HEK293T (cell line): Measurements from ENCODE around the gene HDAC6.

ENCODE experiments used
- CTCF ChIA-PET: fragments of 350-600 bp; formaldehyde crosslinking; extraction: SDS; loops from one replicate; lab custom pipeline; 2021; ENCODE audit warnings: antibody characterized with exemption, inconsistent platforms; lab: Yijun Ruan, JAX
- POLR2A ChIA-PET: fragments of 350-600 bp; formaldehyde crosslinking; extraction: SDS; loops from one replicate; lab custom pipeline; 2020; ENCODE audit warnings: antibody characterized with exemption, inconsistent platforms; lab: Yijun Ruan, JAX
- DNase-seq: peaks from one replicate; pipeline ENCODE4 v3.0.0; 2012; ENCODE audit warnings: mixed read lengths; ENCODE audit errors: extremely low spot score
- ARNT ChIP-seq: fragments of 450-650 bp; IDR thresholded peaks from 2 replicates; pipeline ENCODE4 v1.6.1; 2017; ENCODE audit warnings: mild to moderate bottlenecking
- BHLHE40 ChIP-seq: fragments of 450-650 bp; IDR thresholded peaks from 2 replicates; pipeline ENCODE4 v1.6.1; 2016; ENCODE audit warnings: mild to moderate bottlenecking, moderate library complexity, borderline replicate concordance
- CTBP1 ChIP-seq: fragments of 450-650 bp; IDR thresholded peaks from 2 replicates; pipeline ENCODE4 v1.6.1; 2016; ENCODE audit warnings: borderline replicate concordance
- ELF4 ChIP-seq: fragments of 450-650 bp; IDR thresholded peaks from 2 replicates; pipeline ENCODE4 v1.6.1; 2017; ENCODE audit warnings: antibody characterized with exemption
- FOXA1 ChIP-seq: fragments of 450-650 bp; IDR thresholded peaks from 2 replicates; pipeline ENCODE4 v1.6.1; 2016; ENCODE audit warnings: mild to moderate bottlenecking
- FOXK2 ChIP-seq: fragments of 450-650 bp; IDR thresholded peaks from 2 replicates; pipeline ENCODE4 v1.6.1; 2016; ENCODE audit warnings: mild to moderate bottlenecking
- FOXM1 ChIP-seq: fragments of 450-650 bp; IDR thresholded peaks from 2 replicates; pipeline ENCODE4 v1.6.1; 2017; ENCODE audit warnings: mild to moderate bottlenecking, borderline replicate concordance
- HDGF ChIP-seq: fragments of 450-650 bp; IDR thresholded peaks from 2 replicates; pipeline ENCODE4 v1.6.1; 2017; ENCODE audit warnings: antibody characterized with exemption, borderline replicate concordance
- L3MBTL2 ChIP-seq: fragments of 450-650 bp; conservative IDR thresholded peaks from 2 replicates; pipeline ENCODE4 v1.6.1; 2016; ENCODE audit warnings: mild to moderate bottlenecking
- LEF1 ChIP-seq: fragments of 450-650 bp; IDR thresholded peaks from 2 replicates; pipeline ENCODE4 v1.6.1; 2017; ENCODE audit warnings: mild to moderate bottlenecking, borderline replicate concordance
- NFRKB ChIP-seq: fragments of 450-650 bp; IDR thresholded peaks from 2 replicates; pipeline ENCODE4 v1.6.1; 2016; ENCODE audit warnings: mild to moderate bottlenecking, moderate library complexity
- SP1 ChIP-seq: fragments of 450-650 bp; IDR thresholded peaks from 2 replicates; pipeline ENCODE4 v1.6.1; 2017
- SUZ12 ChIP-seq: fragments of 450-650 bp; IDR thresholded peaks from 2 replicates; pipeline ENCODE4 v1.6.1; 2016; ENCODE audit warnings: mild to moderate bottlenecking
- TARDBP ChIP-seq: fragments of 450-650 bp; IDR thresholded peaks from 2 replicates; pipeline ENCODE4 v1.6.1; 2016
- ZNF384 ChIP-seq: fragments of 450-650 bp; IDR thresholded peaks from 2 replicates; pipeline ENCODE4 v1.6.1; 2016
- TF ChIP-seq, protein P1 (sequence below): fragments of 450-650 bp; IDR thresholded peaks from 2 replicates; pipeline ENCODE4 v1.6.1; 2016

The HDAC6 gene

DNA sequence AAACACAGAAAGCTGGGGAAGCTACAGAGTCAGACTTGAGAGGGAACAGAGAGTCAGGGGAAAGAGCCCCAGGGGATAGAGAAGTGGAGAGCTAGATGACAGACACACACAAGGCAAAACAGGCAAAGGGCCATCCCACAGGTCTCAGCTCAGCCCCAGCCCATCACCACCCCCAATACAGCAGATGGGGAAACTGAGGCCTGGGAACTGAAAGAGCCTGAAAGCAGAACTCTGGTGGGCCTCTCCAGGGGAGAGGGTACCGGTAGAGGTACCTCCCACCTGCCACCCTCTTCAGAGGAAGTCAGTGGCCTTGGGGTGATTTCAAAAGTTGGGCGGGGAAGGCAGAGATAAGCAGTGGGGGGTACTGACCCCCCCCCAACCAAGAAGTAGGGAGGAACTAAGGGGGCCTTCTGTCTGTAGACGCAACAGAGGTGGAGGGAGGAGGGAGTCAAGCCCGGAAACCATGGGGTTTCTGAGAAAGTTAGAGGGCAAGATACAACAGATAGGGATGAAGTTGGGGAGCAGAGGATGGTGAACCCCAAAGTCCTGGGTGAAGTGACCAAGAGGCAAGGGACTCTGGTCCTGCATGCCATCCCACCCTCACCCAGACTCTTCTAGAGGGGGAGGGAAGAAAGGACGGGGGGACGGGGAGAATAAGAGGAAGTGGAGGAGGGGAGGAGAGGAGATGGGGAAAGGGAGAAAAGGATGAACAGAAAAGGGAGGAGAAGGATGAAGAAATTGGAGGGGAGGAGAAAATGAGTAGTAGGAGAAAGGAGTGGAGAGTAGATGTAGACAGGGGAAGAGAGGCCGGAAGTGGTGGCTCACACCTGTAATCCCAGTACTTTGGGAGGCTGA, 12.3 kb upstream of the HDAC6 start:
- DNase-seq: no peak
- POLR2A ChIA-PET: interaction anchor here (0.6 kb wide), 1 partner anchor 11 kb away, joined by 3 read pairs; no protein-coding TSS in a partner anchor
- CTCF ChIA-PET: no interaction called here
- TF ChIP-seq ZNF384: no peak
- TF ChIP-seq SP1: no peak
- TF ChIP-seq FOXM1: no peak
- no peak for TF ChIP-seq LEF1
- TF ChIP-seq SUZ12: no peak
- TF ChIP-seq FOXA1: no peak
- TF ChIP-seq NFRKB: no peak
- no peak for TF ChIP-seq ARNT
- TF ChIP-seq TARDBP: no peak
- no peak for TF ChIP-seq HDGF
- TF ChIP-seq ELF4: no peak
- TF ChIP-seq, protein P1, sequence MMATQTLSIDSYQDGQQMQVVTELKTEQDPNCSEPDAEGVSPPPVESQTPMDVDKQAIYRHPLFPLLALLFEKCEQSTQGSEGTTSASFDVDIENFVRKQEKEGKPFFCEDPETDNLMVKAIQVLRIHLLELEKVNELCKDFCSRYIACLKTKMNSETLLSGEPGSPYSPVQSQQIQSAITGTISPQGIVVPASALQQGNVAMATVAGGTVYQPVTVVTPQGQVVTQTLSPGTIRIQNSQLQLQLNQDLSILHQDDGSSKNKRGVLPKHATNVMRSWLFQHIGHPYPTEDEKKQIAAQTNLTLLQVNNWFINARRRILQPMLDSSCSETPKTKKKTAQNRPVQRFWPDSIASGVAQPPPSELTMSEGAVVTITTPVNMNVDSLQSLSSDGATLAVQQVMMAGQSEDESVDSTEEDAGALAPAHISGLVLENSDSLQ: no peak
- no peak for TF ChIP-seq L3MBTL2
- TF ChIP-seq BHLHE40: no peak
- TF ChIP-seq CTBP1: no peak

DNA sequence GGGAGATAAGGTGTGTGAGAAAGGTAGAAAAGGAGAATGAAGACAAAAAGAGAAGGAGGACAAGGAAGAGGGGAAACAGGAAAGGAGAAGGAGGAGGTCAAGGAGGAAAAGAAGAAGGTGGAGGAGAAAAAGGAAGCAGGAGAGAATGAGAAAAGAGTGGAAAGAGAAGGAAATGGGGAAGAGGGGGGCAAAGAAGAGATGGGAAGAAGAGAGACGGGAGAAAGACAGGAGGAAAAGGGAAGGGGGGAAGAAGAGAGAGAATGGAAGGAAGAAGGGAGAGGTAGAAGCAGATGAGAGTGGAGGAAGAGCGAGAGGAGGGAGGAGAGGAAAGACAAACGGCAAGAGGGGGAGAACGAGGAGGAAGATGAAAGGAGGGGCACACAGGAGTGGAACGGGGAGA, 11.4 kb upstream of the HDAC6 start:
- POLR2A ChIA-PET: no interaction called here
- no peak for DNase-seq
- TF ChIP-seq HDGF (no peak), NFRKB (no peak), L3MBTL2 (no peak), ARNT (no peak), LEF1 (no peak), SUZ12 (no peak), CTBP1 (no peak), FOXM1 (no peak), ELF4 (no peak), TARDBP (no peak), FOXA1 (no peak), BHLHE40 (no peak), SP1 (no peak), FOXK2 (no peak), ZNF384 (no peak)
- TF ChIP-seq, protein P1: no peak
- CTCF ChIA-PET: no interaction called here

DNA sequence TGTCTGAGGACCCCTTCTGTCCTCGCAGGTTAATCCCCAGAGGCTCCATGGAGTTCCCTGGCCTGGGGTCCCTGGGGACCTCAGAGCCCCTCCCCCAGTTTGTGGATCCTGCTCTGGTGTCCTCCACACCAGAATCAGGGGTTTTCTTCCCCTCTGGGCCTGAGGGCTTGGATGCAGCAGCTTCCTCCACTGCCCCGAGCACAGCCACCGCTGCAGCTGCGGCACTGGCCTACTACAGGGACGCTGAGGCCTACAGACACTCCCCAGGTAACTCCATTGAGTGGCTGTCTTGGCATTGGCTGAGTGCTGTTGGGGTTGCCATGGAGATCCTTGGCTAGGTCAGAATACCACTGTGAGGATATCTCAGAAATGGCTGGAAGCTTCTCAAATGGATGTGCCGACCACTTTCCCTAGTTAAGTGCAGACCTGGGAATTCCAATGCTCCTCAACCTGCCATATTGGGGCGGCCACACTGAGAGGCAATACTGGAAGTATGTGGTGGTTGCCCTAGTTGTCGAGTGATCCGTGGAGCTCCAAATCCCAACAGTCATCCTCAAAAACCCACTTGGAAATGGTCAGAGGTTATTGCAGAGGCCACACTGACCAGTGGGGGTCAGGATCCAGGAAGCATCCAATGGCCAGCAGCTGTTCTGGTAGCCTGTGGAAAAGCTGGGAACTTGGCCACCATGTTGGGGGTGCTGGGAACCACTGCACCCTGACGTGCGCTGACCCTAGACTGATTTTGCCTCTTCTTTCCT, 10.6 kb upstream of the HDAC6 start:
- no peak for DNase-seq
- TF ChIP-seq ELF4 (no peak), ARNT (no peak), LEF1 (no peak), ZNF384 (no peak), L3MBTL2 (no peak), SP1 (no peak)
- ChIA-PET CTCF (no interaction called here), POLR2A (no interaction called here)

DNA sequence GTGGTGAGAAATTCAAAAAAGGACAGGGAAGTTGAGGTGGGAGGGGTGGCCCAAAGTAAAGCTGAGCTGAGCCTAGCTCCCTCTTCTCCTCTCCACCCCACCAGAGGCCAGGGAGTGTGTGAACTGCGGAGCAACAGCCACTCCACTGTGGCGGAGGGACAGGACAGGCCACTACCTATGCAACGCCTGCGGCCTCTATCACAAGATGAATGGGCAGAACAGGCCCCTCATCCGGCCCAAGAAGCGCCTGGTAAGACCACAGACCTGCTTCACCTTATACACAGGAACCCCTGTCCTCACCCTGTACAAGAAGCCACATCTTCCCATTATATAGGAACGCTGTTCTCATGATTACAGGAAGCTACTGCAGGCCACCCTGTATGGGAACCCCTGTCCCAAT, 9.6 kb upstream of the HDAC6 start:
- no peak for DNase-seq
- ChIA-PET CTCF (no interaction called here), POLR2A (interaction anchor here (1.5 kb wide), 1 partner anchor 9 kb away, joined by 5 read pairs; the partner anchor contains the start of gene HDAC6)
- TF ChIP-seq ELF4 (no peak), LEF1 (no peak), FOXM1 (no peak), ARNT (no peak), BHLHE40 (no peak), NFRKB (no peak), FOXA1 (no peak), L3MBTL2 (no peak), SP1 (no peak), CTBP1 (no peak), HDGF (no peak), TARDBP (no peak), ZNF384 (no peak), SUZ12 (no peak), FOXK2 (no peak)
- TF ChIP-seq, protein P1: no peak

DNA sequence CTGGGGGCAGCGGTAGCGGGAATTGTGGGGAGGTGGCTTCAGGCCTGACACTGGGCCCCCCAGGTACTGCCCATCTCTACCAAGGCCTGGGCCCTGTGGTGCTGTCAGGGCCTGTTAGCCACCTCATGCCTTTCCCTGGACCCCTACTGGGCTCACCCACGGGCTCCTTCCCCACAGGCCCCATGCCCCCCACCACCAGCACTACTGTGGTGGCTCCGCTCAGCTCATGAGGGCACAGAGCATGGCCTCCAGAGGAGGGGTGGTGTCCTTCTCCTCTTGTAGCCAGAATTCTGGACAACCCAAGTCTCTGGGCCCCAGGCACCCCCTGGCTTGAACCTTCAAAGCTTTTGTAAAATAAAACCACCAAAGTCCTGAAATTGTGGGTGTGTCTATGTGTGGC, 7.9 kb upstream of the HDAC6 start:
- TF ChIP-seq LEF1 (no peak), FOXK2 (no peak), TARDBP (no peak), HDGF (no peak), FOXM1 (no peak), BHLHE40 (no peak), ZNF384 (no peak), ELF4 (no peak), SUZ12 (no peak), ARNT (no peak), FOXA1 (no peak), CTBP1 (no peak)
- DNase-seq: no peak
- CTCF ChIA-PET: no interaction called here
- POLR2A ChIA-PET: no interaction called here
